Cardiac fibroblast (primary cell): ENCODE measurements around the gene ELN.

Experiments used
- DNase-seq, 2 donors: peaks; one replicate each; pipeline versions ENCODE4 v3.0.0 to v3.0.0-alpha.2; 2010; ENCODE audit warnings: low read depth in 2 of 2
- H3K4me3 ChIP-seq, 2 donors: replicated peaks in 1 of 2; 1 replicate in 1 of 2; 2 replicates in 1 of 2; pipeline ENCODE4 v1.5.1; 2011; ENCODE audit warnings: low read depth in 2 of 2, low read length in 2 of 2, mild to moderate bottlenecking in 2 of 2, moderate library complexity in 1 of 2
- CTCF ChIP-seq: IDR thresholded peaks from one replicate; pipeline ENCODE4 v1.5.1; 2011; ENCODE audit warnings: low read depth, mild to moderate bottlenecking, low read length, inconsistent platforms

Gene ELN

GRCh38 chr7:73999664-74000435 lies 28.1 kb upstream of the ELN start:
- DNase-seq = peak; percentile 68 to 93
- no peak overlapping the region for H3K4me3 ChIP-seq
- no peak for TF ChIP-seq CTCF

GRCh38 chr7:74000489-74001149 lies 27.4 kb upstream of the ELN start:
- DNase-seq = no peak
- TF ChIP-seq CTCF = no peak
- no peak overlapping the region for H3K4me3 ChIP-seq

- no peak for DNase-seq
- no peak for TF ChIP-seq CTCF
- H3K4me3 ChIP-seq = no peak overlapping the region
These were observed 26.9 kb upstream of the ELN start for GRCh38 chr7:74001150-74001494.

DNA sequence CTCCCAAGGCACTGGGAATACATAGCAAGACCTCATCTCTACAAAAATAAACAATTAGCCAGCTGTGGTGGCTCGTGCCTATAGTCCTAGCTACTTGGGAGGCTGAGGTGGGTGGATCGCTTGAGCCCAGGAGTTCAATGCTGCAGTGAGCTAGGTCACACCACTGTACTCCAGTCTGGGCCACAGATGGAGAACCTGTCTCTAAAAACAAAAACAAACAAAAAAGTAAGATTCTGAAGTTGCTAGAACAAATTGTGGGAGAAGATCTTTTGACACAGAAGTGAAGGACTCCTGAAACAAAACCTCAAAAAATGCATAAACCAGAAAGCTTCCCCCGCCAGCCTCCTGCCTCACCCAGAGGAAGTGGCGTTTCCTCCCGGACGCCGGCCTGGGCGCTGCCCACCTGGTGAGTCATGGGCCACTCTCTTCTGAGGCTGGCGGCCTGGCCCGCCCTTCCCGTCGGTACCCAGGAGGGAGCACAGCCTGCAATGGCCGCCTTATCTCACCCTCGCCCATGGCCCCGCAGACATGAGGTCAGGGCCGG lies 25.4 kb upstream of the ELN start:
- DNase-seq = peak; percentile 69 to 72
- H3K4me3 ChIP-seq = no peak overlapping the region
- TF ChIP-seq CTCF = no peak

- no peak overlapping the region for H3K4me3 ChIP-seq
- no peak for DNase-seq
- no peak for TF ChIP-seq CTCF
These were observed 24.4 kb upstream of the ELN start for GRCh38 chr7:74003621-74004020.

DNA sequence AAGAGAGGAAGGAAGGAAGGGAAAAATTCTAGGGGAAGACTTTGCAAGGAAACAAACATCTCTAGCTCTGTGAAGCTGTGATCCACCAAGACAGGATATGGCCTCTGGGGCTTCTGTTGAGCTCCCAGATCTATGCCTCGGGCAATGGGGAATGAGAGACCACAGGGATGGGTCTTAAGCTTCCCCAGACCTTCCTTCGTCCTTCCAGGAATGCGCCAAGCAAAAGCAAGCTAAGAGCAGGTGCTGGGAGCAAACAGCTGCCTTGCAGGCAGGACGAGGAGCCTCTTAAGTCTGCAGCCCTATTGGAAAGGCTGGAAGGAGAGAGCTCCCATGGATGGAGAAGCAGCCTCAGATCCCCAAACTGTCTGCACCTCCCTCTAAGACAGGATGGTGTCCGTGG lies 21.9 kb upstream of the ELN start:
- no peak for DNase-seq
- TF ChIP-seq CTCF = no peak
- no peak overlapping the region for H3K4me3 ChIP-seq
